ENCODE data around the gene TMOD3. TPM values are rescaled to one million over a fixed set of nuclear protein-coding genes. Genes with fewer than 3 reads are reported as not detected.

TMOD3 gene
- total and polyA plus RNA-seq, 4 donors: 7.2 to 23.9 (median 14.1) TPM

DNA sequence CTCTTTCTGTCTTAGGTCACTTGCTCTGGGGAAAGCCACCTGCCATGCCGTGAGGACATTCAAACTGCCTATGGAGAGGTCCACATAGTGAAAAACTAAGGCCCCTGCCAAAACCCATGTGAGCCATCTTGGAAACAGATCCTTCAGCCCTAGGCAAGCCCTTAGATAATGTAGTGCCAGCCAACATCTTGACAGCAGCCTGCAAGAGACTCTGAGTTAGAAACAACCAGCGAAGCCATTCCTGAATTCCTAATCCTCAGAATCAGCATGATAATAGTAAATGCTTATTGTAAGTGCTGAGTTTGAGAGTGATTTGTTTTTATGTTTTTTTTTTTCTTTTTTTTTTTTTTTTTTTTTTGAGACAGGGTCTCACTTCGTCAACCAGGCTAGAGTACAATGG lies 101.6 kb downstream of the TMOD3 start (continued):
- TF ChIP-seq, protein P1, sequence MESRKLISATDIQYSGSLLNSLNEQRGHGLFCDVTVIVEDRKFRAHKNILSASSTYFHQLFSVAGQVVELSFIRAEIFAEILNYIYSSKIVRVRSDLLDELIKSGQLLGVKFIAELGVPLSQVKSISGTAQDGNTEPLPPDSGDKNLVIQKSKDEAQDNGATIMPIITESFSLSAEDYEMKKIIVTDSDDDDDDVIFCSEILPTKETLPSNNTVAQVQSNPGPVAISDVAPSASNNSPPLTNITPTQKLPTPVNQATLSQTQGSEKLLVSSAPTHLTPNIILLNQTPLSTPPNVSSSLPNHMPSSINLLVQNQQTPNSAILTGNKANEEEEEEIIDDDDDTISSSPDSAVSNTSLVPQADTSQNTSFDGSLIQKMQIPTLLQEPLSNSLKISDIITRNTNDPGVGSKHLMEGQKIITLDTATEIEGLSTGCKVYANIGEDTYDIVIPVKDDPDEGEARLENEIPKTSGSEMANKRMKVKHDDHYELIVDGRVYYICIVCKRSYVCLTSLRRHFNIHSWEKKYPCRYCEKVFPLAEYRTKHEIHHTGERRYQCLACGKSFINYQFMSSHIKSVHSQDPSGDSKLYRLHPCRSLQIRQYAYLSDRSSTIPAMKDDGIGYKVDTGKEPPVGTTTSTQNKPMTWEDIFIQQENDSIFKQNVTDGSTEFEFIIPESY (IDR thresholded peaks at IDR 0.05): no peak
- TF ChIP-seq SP1 (IDR thresholded peaks at IDR 0.05) (no peak), HNF4G (IDR thresholded peaks at IDR 0.05) (no peak), FOXA2 (IDR thresholded peaks at IDR 0.05) (no peak)
- TF ChIP-seq, protein P2, sequence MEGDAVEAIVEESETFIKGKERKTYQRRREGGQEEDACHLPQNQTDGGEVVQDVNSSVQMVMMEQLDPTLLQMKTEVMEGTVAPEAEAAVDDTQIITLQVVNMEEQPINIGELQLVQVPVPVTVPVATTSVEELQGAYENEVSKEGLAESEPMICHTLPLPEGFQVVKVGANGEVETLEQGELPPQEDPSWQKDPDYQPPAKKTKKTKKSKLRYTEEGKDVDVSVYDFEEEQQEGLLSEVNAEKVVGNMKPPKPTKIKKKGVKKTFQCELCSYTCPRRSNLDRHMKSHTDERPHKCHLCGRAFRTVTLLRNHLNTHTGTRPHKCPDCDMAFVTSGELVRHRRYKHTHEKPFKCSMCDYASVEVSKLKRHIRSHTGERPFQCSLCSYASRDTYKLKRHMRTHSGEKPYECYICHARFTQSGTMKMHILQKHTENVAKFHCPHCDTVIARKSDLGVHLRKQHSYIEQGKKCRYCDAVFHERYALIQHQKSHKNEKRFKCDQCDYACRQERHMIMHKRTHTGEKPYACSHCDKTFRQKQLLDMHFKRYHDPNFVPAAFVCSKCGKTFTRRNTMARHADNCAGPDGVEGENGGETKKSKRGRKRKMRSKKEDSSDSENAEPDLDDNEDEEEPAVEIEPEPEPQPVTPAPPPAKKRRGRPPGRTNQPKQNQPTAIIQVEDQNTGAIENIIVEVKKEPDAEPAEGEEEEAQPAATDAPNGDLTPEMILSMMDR (IDR thresholded peaks at IDR 0.05; ENCODE audit: low read depth, low read length, missing input control): no peak

DNA sequence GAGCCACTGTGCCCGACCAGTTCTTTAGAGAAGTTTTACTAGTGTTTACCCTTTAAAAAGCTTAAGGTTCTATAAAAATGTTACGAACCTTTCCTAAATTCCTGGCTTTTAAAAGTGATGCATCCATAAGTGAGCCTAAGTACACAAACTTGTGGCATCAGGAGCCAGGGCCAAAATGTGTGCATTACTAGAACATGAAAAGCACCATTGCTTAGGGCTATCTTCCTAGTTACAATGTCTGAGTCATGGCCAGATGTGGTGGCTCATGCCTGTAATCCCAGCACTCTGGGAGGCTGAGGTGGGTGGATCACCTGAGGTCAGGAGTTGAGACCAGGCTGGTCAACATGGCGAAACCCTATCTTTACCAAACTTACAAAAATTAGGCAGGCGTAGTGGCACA lies 102.2 kb downstream of the TMOD3 start:
- TF ChIP-seq JUND (IDR thresholded peaks at IDR 0.05) (no peak), NR2F2 (IDR thresholded peaks at IDR 0.05) (no peak), YY1 (IDR thresholded peaks at IDR 0.05) (no peak), RXRA (IDR thresholded peaks at IDR 0.05) (no peak), GABPA (IDR thresholded peaks at IDR 0.05 in 1 of 2, conservative IDR thresholded peaks at IDR 0.05 in 1 of 2) (no peak), FOXA1 (IDR thresholded peaks at IDR 0.05) (no peak), HNF4G (IDR thresholded peaks at IDR 0.05) (no peak), FOXA2 (IDR thresholded peaks at IDR 0.05) (no peak), SP1 (IDR thresholded peaks at IDR 0.05) (no peak), RAD21 (IDR thresholded peaks at IDR 0.05) (no peak), EGR1 (IDR thresholded peaks at IDR 0.05; ENCODE audit: low read depth in 2 of 2) (no peak)
- TF ChIP-seq, protein P3, sequence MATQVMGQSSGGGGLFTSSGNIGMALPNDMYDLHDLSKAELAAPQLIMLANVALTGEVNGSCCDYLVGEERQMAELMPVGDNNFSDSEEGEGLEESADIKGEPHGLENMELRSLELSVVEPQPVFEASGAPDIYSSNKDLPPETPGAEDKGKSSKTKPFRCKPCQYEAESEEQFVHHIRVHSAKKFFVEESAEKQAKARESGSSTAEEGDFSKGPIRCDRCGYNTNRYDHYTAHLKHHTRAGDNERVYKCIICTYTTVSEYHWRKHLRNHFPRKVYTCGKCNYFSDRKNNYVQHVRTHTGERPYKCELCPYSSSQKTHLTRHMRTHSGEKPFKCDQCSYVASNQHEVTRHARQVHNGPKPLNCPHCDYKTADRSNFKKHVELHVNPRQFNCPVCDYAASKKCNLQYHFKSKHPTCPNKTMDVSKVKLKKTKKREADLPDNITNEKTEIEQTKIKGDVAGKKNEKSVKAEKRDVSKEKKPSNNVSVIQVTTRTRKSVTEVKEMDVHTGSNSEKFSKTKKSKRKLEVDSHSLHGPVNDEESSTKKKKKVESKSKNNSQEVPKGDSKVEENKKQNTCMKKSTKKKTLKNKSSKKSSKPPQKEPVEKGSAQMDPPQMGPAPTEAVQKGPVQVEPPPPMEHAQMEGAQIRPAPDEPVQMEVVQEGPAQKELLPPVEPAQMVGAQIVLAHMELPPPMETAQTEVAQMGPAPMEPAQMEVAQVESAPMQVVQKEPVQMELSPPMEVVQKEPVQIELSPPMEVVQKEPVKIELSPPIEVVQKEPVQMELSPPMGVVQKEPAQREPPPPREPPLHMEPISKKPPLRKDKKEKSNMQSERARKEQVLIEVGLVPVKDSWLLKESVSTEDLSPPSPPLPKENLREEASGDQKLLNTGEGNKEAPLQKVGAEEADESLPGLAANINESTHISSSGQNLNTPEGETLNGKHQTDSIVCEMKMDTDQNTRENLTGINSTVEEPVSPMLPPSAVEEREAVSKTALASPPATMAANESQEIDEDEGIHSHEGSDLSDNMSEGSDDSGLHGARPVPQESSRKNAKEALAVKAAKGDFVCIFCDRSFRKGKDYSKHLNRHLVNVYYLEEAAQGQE (IDR thresholded peaks at IDR 0.05): no peak
- TF ChIP-seq, protein P4, sequence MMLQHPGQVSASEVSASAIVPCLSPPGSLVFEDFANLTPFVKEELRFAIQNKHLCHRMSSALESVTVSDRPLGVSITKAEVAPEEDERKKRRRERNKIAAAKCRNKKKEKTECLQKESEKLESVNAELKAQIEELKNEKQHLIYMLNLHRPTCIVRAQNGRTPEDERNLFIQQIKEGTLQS (IDR thresholded peaks at IDR 0.05): no peak
- TF ChIP-seq, protein P2 (IDR thresholded peaks at IDR 0.05; ENCODE audit: low read depth, low read length, missing input control): no peak
- H3K9ac ChIP-seq (ENCODE audit: low read depth in 1 of 2, low read length in 2 of 2): no peak overlapping the region
- 98% methylated on average over 4 of the region's 4 CpGs for WGBS
- no peak overlapping the region for H3K27ac ChIP-seq (ENCODE audit: low read depth in 1 of 2, low read length in 2 of 2)
- no peaks in the 10 kb centered on the region for H3K4me1 ChIP-seq (ENCODE audit: control insufficient read depth in 4 of 4, insufficient read depth in 4 of 4, low read length in 3 of 4)
- DNase-seq (ENCODE audit: low spot score): no peak
- no peaks in the 10 kb centered on the region for H3K27me3 ChIP-seq (ENCODE audit: control insufficient read depth in 4 of 4, insufficient read depth in 4 of 4, low read length in 3 of 4)
- H3K4me3 ChIP-seq (ENCODE audit: low read depth in 1 of 3, low read length in 3 of 3): no peak overlapping the region
- H3K36me3 ChIP-seq (ENCODE audit: control insufficient read depth in 4 of 4, insufficient read depth in 3 of 4, low read depth in 1 of 4, low read length in 3 of 4): peaks cover 0 to 4% (median 2%) of the 10 kb centered on the region in 4 donors
- H3K9me3 ChIP-seq (ENCODE audit: control insufficient read depth in 4 of 4, low read length in 3 of 4): no peaks in the 10 kb centered on the region

Data from liver (tissue), 9 donors.